Measurements from ENCODE around the gene DLK1. TPM values are rescaled to one million over a fixed set of nuclear protein-coding genes. Genes with fewer than 3 reads are reported as not detected.

Gene DLK1
- polyA plus RNA-seq, 1 donor (not counting 4 experiments of a cell fraction or from before 2014, with no cell fraction given): not detected

GRCh38 chr14:100731846-100732765 lies 5.4 kb downstream of the DLK1 start:
- Histone ChIP-seq H3K9ac (ENCODE audit: control insufficient read depth, extremely low read depth, insufficient read depth, low read length) (no peak overlapping the region), H3K9me3 (ENCODE audit: control insufficient read depth, low read depth, low read length) (no peaks in the 10 kb centered on the region), H4K20me1 (ENCODE audit: control insufficient read depth, extremely low read depth, insufficient read depth, low read length) (no peaks in the 10 kb centered on the region), H3K4me2 (ENCODE audit: control insufficient read depth, extremely low read depth, insufficient read depth, low read depth, low read length) (no peak overlapping the region), H3K9me1 (ENCODE audit: control insufficient read depth, extremely low read depth, insufficient read depth, low read length) (no peaks in the 10 kb centered on the region), H3K4me1 (ENCODE audit: control insufficient read depth, extremely low read depth, insufficient read depth, low read length) (no peaks in the 10 kb centered on the region), H3K36me3 (ENCODE audit: control insufficient read depth in 2 of 2, extremely low read depth in 1 of 2, insufficient read depth in 2 of 2, low read length in 2 of 2) (no peaks in the 10 kb centered on the region), H3K27me3 (ENCODE audit: control insufficient read depth, extremely low read depth, insufficient read depth, low read length) (peaks cover 47% of the 10 kb centered on the region), H3K27ac (ENCODE audit: control insufficient read depth, insufficient read depth, low read length) (no peak overlapping the region), H3K79me2 (ENCODE audit: control insufficient read depth, insufficient read depth, low read length) (no peaks in the 10 kb centered on the region), H3K4me3 (ENCODE audit: control insufficient read depth in 2 of 3, extremely low read depth in 1 of 3, insufficient read depth in 2 of 3, low read depth in 1 of 3, low read length in 3 of 3) (no peak overlapping the region), H2AFZ (ENCODE audit: control insufficient read depth, low read length) (no peak overlapping the region)
- dilution Hi-C loops (cut with MboI; ENCODE audit: extremely low pct_ligation_motif_present, low sequenced_read_pairs): no loop called here
- TF ChIP-seq CTCF (optimal IDR thresholded peaks at IDR 0.05 in 1 of 3, IDR thresholded peaks at IDR 0.05 in 1 of 3, conservative IDR thresholded peaks at IDR 0.05 in 1 of 3; ENCODE audit: extremely low read depth in 1 of 3, insufficient read depth in 2 of 3, low read length in 3 of 3): no peak
- TF ChIP-seq EZH2 (IDR thresholded peaks at IDR 0.05; ENCODE audit: low read length): no peak
- no peak for FAIRE-seq
- no peak for DNase-seq (ENCODE audit: low read depth, low spot score)

- Histone ChIP-seq H3K27me3 (ENCODE audit: control insufficient read depth, extremely low read depth, insufficient read depth, low read length) (peaks cover 41% of the 10 kb centered on the region), H3K9ac (ENCODE audit: control insufficient read depth, extremely low read depth, insufficient read depth, low read length) (no peak overlapping the region), H3K9me1 (ENCODE audit: control insufficient read depth, extremely low read depth, insufficient read depth, low read length) (no peaks in the 10 kb centered on the region), H2AFZ (ENCODE audit: control insufficient read depth, low read length) (no peak overlapping the region), H3K36me3 (ENCODE audit: control insufficient read depth in 2 of 2, extremely low read depth in 1 of 2, insufficient read depth in 2 of 2, low read length in 2 of 2) (no peaks in the 10 kb centered on the region), H3K9me3 (ENCODE audit: control insufficient read depth, low read depth, low read length) (no peaks in the 10 kb centered on the region), H3K4me1 (ENCODE audit: control insufficient read depth, extremely low read depth, insufficient read depth, low read length) (no peaks in the 10 kb centered on the region), H3K27ac (ENCODE audit: control insufficient read depth, insufficient read depth, low read length) (no peak overlapping the region), H3K4me2 (ENCODE audit: control insufficient read depth, extremely low read depth, insufficient read depth, low read depth, low read length) (no peak overlapping the region), H3K79me2 (ENCODE audit: control insufficient read depth, insufficient read depth, low read length) (no peaks in the 10 kb centered on the region), H3K4me3 (ENCODE audit: control insufficient read depth in 2 of 3, extremely low read depth in 1 of 3, insufficient read depth in 2 of 3, low read depth in 1 of 3, low read length in 3 of 3) (no peak overlapping the region), H4K20me1 (ENCODE audit: control insufficient read depth, extremely low read depth, insufficient read depth, low read length) (no peaks in the 10 kb centered on the region)
- no peak for TF ChIP-seq EZH2 (IDR thresholded peaks at IDR 0.05; ENCODE audit: low read length)
- TF ChIP-seq CTCF (optimal IDR thresholded peaks at IDR 0.05 in 1 of 3, IDR thresholded peaks at IDR 0.05 in 1 of 3, conservative IDR thresholded peaks at IDR 0.05 in 1 of 3; ENCODE audit: extremely low read depth in 1 of 3, insufficient read depth in 2 of 3, low read length in 3 of 3): no peak
- dilution Hi-C loops (cut with MboI; ENCODE audit: extremely low pct_ligation_motif_present, low sequenced_read_pairs): no loop called here
- FAIRE-seq: no peak
- DNase-seq (ENCODE audit: low read depth, low spot score): no peak
Measured at GRCh38 chr14:100732766-100733100, 6.0 kb downstream of the DLK1 start.
